Aorta (tissue), 5 donors: ENCODE results near the gene ABCB6. TPM values are rescaled to one million over a fixed set of nuclear protein-coding genes. Genes with fewer than 3 reads are reported as not detected.
A peak's percentile ranks its signal among the peaks of the same experiment; 100 is the strongest.

Source experiments
- ATAC-seq: fragments of 200-7000 bp; cut with Tn5 transposase; one replicate; pipeline ENCODE4 v1.9.1; 2022; ENCODE audit warnings: moderate library complexity; ENCODE audit not compliant: low FRiP score
- DNase-seq, 2 donors: peaks; one replicate each; pipeline ENCODE4 v3.0.0-alpha.2; 2020
- H3K27ac ChIP-seq, 2 donors: one replicate each; pipeline ENCODE4 v1.5.1; 2013; ENCODE audit warnings: low read length in 2 of 2, mild to moderate bottlenecking in 2 of 2, moderate library complexity in 2 of 2, control low read depth in 1 of 2, inconsistent platforms in 1 of 2, low read depth in 1 of 2
- H3K27me3 ChIP-seq, 2 donors: one replicate each; pipeline ENCODE4 v1.6.1; 2013; ENCODE audit warnings: control low read depth in 1 of 2, low read length in 1 of 2, mild to moderate bottlenecking in 1 of 2, moderate library complexity in 1 of 2; ENCODE audit not compliant: insufficient read depth in 2 of 2, control insufficient read depth in 1 of 2
- H3K36me3 ChIP-seq, 2 donors: one replicate each; pipeline ENCODE4 v1.6.1; 2013; ENCODE audit warnings: control low read depth in 1 of 2, low read length in 1 of 2, mild to moderate bottlenecking in 1 of 2; ENCODE audit not compliant: insufficient read depth in 2 of 2, control insufficient read depth in 1 of 2
- H3K4me1 ChIP-seq, 2 donors: one replicate each; pipeline ENCODE4 v1.6.1; 2013; ENCODE audit warnings: low read length in 2 of 2, control low read depth in 1 of 2, mild to moderate bottlenecking in 1 of 2, moderate library complexity in 1 of 2; ENCODE audit not compliant: insufficient read depth in 2 of 2, control insufficient read depth in 1 of 2
- H3K4me3 ChIP-seq, 2 donors: one replicate each; pipeline ENCODE4 v1.5.1; 2013; ENCODE audit warnings: low read length in 2 of 2, control low read depth in 1 of 2, mild to moderate bottlenecking in 1 of 2
- H3K9me3 ChIP-seq: one replicate; pipeline ENCODE4 v1.6.1; 2013; ENCODE audit warnings: mild to moderate bottlenecking, low read length; ENCODE audit not compliant: control insufficient read depth
- WGBS, 2 donors: extraction: QIAGEN DNeasy Blood & Tissue Kit; methylation state at CpG; one replicate each; pipeline ENCODE4 v1.1.7; 2013; 5-methylcytosine and 5-hydroxymethylcytosine counted together
- intact Hi-C, 2 donors: fragments of 100-400 bp; cut with DNase I; formaldehyde crosslinking; loops; one replicate each; pipeline versions ENCODE4 v1.14.2 to v1.15.0; 2022
- polyA plus RNA-seq, 2 donors: library from polyadenylated mRNA; stranded (reverse); fragments of 200-250 nt; gene quantifications; one replicate each; pipeline ENCODE4 v1.2.3, GENCODE V29; 2013
- total RNA-seq, 2 donors: library from RNA; stranded (reverse); fragmentation: NEBNext Ultra II Directional; extraction: Animal tissue kit (Norgen Biotek cat#: 25700); gene quantifications; one replicate each; pipeline ENCODE4 v1.2.1, GENCODE V29; 2021
- donor health status: healthy with polysubstance abuse.
- donor health status: Bipolar disorder and iron deficiency.
- donor health status: DM: no; HTN: no; CAD: no.
- donor health status: DM: no; HTN: no; CAD: no.
- donor health status: DM: yes; HTN: yes; CAD: no.

ABCB6 gene
- total and polyA plus RNA-seq, 4 donors = 16.5 to 72.5 (median 22.9) TPM

DNA sequence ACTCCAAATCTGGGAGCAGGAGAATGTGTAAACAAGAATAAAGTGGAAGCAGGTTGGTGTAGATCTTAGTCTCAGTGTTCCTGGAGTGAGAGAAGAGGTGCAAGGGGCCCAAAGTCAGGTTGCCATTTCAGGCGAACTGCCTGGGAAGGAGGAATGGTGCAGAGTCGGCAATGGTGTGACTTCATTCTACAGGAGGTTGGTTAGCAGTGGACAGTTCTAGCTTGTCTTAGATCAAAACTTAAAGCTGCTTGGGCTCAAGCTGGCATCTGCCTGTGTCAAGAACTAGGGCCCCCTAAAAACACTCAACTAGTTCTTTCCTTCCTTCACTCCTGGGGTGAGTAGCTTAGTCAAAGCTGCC is 30.1 kb upstream of the ABCB6 start:
- Histone ChIP-seq H3K4me3 (no peak overlapping the region), H3K27me3 (no peaks in the 10 kb centered on the region), H3K36me3 (no peaks in the 10 kb centered on the region), H3K4me1 (no peaks in the 10 kb centered on the region), H3K9me3 (no peaks in the 10 kb centered on the region), H3K27ac (peak overlapping the region; percentile 67 to 89)
- intact Hi-C loops = loop anchor here in 1 of 2 donors (5.0 kb wide), 1 partner anchor 43 kb away; no protein-coding TSS in a partner anchor
- WGBS, 2 donors = 37 to 44% methylated on average over 2 of the region's 2 CpGs
- DNase-seq = no peak
- ATAC-seq = no peak

DNA sequence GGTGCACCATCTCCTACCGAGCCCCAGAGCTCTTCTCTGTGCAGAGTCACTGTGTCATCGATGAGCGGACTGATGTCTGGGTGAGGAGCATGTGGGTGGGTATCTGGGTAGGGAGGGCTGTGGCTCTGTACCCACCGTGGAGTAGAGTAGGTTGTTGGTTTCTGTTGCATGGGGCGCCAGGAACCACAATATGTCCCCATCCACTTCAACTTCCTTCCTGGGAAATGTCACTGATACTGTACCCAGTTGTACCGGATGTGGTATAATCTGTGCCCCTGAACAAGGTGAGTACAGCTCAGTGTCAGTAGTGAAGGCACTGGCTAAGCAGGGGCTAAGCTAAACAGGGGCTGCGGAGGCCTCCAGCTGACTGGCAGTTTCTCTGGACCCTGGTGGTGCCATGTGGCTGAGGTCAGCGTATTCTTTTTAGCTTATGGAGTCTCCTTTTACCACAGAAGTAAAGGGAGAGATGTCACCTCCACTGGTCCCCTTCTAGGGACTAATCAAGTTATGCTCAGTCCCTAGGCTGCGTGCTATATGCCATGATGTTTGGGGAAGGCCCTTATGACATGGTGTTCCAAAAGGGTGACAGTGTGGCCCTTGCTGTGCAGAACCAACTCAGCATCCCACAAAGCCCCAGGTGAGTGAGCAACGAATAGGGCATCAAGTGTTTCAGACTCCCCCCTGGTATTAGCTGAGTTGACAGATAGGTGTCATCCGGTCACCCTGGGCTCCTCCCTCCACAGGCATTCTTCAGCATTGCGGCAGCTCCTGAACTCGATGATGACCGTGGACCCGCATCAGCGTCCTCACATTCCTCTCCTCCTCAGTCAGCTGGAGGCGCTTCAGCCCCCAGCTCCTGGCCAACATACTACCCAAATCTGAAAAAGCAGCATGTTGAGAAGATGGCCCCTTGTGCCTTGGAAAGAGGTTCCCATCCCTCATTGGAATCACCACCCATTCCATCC is 29.2 kb upstream of the ABCB6 start:
- no peaks in the 10 kb centered on the region for H3K4me1 ChIP-seq
- intact Hi-C loops = loop anchor here in 1 of 2 donors (5.0 kb wide), 1 partner anchor 44 kb away; no protein-coding TSS in a partner anchor
- no peaks in the 10 kb centered on the region for H3K9me3 ChIP-seq
- H3K27me3 ChIP-seq = no peaks in the 10 kb centered on the region
- H3K36me3 ChIP-seq = no peaks in the 10 kb centered on the region
- 92% methylated on average over 17 of the region's 17 CpGs for WGBS, 2 donors
- DNase-seq = no peak
- no peak overlapping the region for H3K4me3 ChIP-seq
- no peak for ATAC-seq
- peak overlapping the region in 1 of 2 donors; percentile 39 for H3K27ac ChIP-seq

GRCh38 chr2:219246559-219246958 is 27.8 kb upstream of the ABCB6 start:
- intact Hi-C loops = loop anchor here in 1 of 2 donors (5.0 kb wide), 1 partner anchor 46 kb away; no protein-coding TSS in a partner anchor
- whole genome bisulfite sequencing, 2 donors = 92 to 95% methylated on average over 10 of the region's 10 CpGs
- ATAC-seq (no peak), DNase-seq (no peak)
- Histone ChIP-seq H3K4me3 (no peak overlapping the region), H3K9me3 (no peaks in the 10 kb centered on the region), H3K27ac (no peak overlapping the region), H3K4me1 (no peaks in the 10 kb centered on the region), H3K36me3 (no peaks in the 10 kb centered on the region), H3K27me3 (no peaks in the 10 kb centered on the region)

- 21% methylated on average over 10 of the region's 10 CpGs for WGBS, 2 donors
- intact Hi-C loops = loop anchor here in 1 of 2 donors (5.0 kb wide), 1 partner anchor 46 kb away; no protein-coding TSS in a partner anchor
- Histone ChIP-seq H3K27ac (peak overlapping the region in 1 of 2 donors; percentile 80), H3K4me1 (no peaks in the 10 kb centered on the region), H3K9me3 (no peaks in the 10 kb centered on the region), H3K4me3 (peak overlapping the region; percentile 37 to 75), H3K27me3 (no peaks in the 10 kb centered on the region), H3K36me3 (no peaks in the 10 kb centered on the region)
- DNase-seq (no peak), ATAC-seq (no peak)
Observed at GRCh38 chr2:219245899-219246230, 27.1 kb upstream of the ABCB6 start.

DNA sequence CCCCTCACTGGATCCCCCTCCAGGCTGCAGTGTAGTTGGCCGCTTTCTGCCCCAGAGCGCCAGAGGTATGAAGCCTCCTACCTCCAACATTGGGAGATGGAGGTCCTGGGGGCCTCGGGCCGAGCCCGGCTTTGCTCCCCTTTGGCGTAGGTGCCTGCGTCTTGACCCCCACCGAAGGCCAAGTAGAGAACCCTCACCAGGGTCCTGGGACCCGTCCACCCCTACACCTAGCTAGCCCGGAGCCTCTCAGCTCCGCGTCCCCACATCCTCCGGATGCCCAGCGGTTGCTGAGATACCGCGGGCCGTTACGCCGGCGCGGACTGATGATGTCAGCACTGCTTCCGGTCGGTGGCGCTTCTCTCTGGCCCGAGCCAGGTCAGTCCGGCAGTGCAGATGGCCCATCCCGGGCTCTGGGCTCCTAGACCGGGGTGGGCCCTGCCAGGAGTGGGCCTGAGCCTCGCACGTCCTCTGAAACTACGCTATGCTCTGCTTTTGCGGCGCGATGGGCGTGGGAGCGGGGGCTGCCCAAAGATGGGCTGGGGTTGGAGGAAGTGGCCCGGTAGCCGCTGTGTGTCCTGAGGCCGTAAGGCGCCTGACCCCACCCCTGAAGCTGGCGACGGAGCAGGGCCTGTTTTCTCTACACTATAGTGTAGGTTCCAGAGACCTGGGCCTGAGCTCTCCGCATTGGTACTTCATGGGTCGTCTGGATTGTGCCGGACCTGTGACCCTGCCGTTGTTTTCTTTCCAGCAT is 26.6 kb upstream of the ABCB6 start, which contains the start of the genes GLB1L and STK16:
GLB1L (minus strand) TSS at position 297 of the 751 bp plus-strand sequence. CDS start 1,871 bp downstream, outside the sequence.
STK16 (plus strand) TSS at position 332 of the 751 bp plus-strand sequence. CDS start 521 bp downstream, outside the sequence.
- intact Hi-C loops = loop anchor here in 1 of 2 donors (5.0 kb wide), 1 partner anchor 47 kb away; no protein-coding TSS in a partner anchor
- ATAC-seq (peak; percentile 95), DNase-seq (peak; percentile 97 to 99)
- H3K4me1 ChIP-seq = no peaks in the 10 kb centered on the region
- no peaks in the 10 kb centered on the region for H3K36me3 ChIP-seq
- 0% methylated on average over 46 of the region's 46 CpGs for WGBS, 2 donors
- no peaks in the 10 kb centered on the region for H3K27me3 ChIP-seq
- H3K9me3 ChIP-seq = no peaks in the 10 kb centered on the region
- peak within 1 kb of the TSS; percentile 36 to 80 for H3K27ac ChIP-seq
- H3K4me3 ChIP-seq = peak within 1 kb of the TSS; percentile 37 to 75

DNA sequence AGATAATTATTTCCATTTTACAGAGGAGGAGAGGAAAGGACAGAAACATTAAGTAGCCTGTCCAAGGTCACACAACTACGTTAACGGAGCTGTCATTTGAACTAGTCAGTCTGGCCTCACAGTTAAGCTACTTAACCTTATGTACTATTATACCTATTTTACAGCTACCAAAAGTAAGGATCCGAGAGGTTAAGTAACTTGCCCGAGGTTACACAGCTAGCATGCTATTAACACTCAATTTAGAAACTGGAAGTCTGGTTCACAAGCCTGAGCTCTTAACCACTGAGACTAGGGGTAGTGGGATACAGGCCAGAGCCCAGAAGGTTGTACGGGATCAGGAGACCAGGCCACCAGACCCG is 26.0 kb upstream of the ABCB6 start:
- ATAC-seq = no peak
- intact Hi-C loops = loop anchor here in 1 of 2 donors (5.0 kb wide), 1 partner anchor 48 kb away; no protein-coding TSS in a partner anchor
- DNase-seq = no peak
- no peaks in the 10 kb centered on the region for H3K9me3 ChIP-seq
- peak overlapping the region; percentile 36 to 55 for H3K27ac ChIP-seq
- H3K4me1 ChIP-seq = no peaks in the 10 kb centered on the region
- no peaks in the 10 kb centered on the region for H3K27me3 ChIP-seq
- WGBS, 2 donors = 36 to 42% methylated on average over 6 of the region's 6 CpGs
- H3K4me3 ChIP-seq = peak overlapping the region in 1 of 2 donors; percentile 75
- no peaks in the 10 kb centered on the region for H3K36me3 ChIP-seq

DNA sequence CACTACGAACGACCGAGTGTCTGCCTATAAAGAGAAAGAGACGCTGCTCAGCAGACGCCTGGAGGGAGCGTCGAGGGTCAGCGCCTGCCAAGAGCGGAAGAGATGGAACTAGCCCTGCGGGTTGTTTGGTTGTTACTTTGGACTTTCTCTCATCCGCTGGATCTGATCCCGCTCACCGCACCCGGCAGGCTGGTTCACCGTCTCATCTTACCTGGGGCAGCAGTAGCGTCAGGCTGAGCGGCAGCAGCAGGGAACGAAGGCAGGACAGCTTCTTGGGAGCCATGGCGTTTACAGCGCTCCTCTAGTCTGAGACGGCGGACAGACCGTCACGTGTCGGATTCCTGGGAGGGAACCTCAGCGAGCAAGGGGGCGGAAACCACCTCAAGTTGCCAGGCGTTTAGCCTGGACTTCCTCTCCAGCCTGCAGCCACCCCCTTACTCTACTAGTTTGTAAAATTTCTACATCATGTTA is 24.6 kb upstream of the ABCB6 start:
- no peak for ATAC-seq

DNA sequence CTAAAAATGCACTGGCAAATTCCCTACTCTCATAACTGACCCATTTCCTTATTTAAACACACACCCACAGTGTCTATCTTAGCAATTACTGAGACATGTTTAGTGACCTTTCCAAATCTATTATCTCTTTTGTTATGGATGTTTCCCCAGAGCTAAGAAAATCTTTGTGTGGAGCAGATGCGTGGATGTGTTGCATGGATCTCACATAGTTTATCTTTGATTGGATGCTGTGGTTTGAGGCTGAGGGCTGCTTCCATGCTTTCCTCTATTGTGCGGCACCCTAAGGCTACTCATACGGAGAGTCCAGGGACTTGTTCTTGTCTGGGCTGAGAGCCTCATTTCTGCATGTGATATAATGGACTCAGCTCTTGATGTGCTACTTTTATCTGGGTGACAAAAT is 15.6 kb upstream of the ABCB6 start:
- H3K27me3 ChIP-seq = no peaks in the 10 kb centered on the region
- ATAC-seq (no peak), DNase-seq (no peak)
- 75 to 96% methylated on average over 3 of the region's 3 CpGs for WGBS, 2 donors
- no peaks in the 10 kb centered on the region for H3K9me3 ChIP-seq
- H3K4me1 ChIP-seq = no peaks in the 10 kb centered on the region
- no peak overlapping the region for H3K27ac ChIP-seq
- H3K36me3 ChIP-seq = peaks cover 4 to 8% of the 10 kb centered on the region in 2 donors
- no peak overlapping the region for H3K4me3 ChIP-seq
- intact Hi-C loops = no loop called here

More for the DNA sequence above, 24.6 kb upstream of the ABCB6 start:
- Histone ChIP-seq H3K4me3 (no peak overlapping the region), H3K4me1 (no peaks in the 10 kb centered on the region), H3K27me3 (no peaks in the 10 kb centered on the region), H3K36me3 (no peaks in the 10 kb centered on the region), H3K27ac (no peak overlapping the region), H3K9me3 (no peaks in the 10 kb centered on the region)
- 36 to 39% methylated on average over 28 of the region's 28 CpGs for WGBS, 2 donors
- DNase-seq = no peak
- intact Hi-C loops = no loop called here
